Activated CD8-positive, alpha-beta memory T cell treated with anti-CD3 and anti-CD28 coated beads, Interleukin-2, amount 50 U/mL, for 1 hour (primary cell): Measurements from ENCODE around the gene TMEM186.
"Not testable (repeated sequence)": the region's sequence is repeated elsewhere in the genome, so short reads cannot be mapped to it uniquely, and the experiment has no call there.

Experiments used
- DNase-seq: peaks from one replicate; pipeline ENCODE4 v3.0.0-alpha.2; 2020; ENCODE audit errors: extremely low read depth

TMEM186 gene, protein sequence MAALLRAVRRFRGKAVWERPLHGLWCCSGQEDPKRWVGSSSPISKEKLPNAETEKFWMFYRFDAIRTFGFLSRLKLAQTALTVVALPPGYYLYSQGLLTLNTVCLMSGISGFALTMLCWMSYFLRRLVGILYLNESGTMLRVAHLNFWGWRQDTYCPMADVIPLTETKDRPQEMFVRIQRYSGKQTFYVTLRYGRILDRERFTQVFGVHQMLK

DNA sequence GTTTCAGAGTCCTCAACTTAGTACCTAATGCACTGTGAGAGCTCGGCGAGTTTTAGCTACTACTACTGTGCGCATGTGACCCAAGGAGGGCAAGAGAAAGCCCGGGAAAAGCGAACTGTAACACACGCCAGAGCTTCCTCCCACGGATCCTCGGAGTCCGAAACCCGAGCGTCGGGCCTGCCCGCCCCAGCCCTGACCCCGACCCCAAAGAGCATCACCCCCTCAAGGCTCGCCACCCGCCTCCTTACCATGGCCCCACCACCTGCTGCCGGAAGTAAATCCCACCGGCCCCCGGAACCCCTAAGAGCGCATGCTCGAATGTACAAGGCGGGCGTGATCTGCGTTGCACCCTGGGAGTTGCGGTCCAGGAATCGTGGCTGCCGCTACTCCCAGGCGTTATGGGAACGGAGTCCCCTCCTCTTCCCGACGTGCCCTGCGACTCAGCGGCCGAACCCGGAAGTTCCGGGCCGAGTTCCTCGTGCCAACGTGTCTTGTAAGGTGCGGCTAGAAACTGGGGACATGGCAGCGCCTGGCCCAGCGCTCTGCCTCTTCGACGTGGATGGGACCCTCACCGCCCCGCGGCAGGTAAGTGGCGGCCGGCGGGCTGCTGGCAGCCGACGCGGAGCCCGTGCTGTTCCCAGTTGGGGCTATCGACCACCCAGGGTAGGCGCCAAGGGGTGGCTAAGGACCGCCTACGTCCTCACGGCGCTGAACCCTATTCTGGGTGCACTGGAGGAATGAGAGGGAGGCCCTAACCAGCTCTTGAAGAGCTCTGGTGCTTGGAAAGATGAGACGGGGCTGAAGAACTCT is at the start of gene TMEM186, which contains the start of gene PMM2:
TMEM186 (minus strand) TSS at position 276 of the 810 bp plus-strand sequence; CDS start at position 251, 25 bp downstream.
PMM2 (plus strand) TSS at position 476 of the 810 bp plus-strand sequence; CDS start at position 520, 44 bp downstream.
- peak; percentile 87 for DNase-seq

DNA sequence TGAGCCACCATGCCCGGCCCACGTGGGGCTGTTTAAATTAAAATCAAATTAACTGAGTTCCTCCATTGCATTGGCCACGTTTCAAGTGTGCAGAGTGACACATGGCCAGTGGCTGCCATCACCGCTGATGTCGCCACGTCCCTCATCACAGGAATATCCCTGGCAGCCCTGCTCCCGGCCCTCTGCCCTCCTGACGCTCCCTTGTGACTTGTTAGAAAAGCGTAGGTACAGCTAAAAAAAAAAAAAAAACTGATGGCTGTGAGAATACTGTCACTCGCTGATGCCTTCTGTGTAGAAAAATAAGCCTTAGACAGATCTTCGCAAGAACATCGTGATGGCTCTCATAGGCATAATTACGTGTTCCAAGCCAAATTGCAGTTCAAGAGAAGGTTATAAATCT is 49.7 kb upstream of the TMEM186 start:
- DNase-seq: no peak

DNA sequence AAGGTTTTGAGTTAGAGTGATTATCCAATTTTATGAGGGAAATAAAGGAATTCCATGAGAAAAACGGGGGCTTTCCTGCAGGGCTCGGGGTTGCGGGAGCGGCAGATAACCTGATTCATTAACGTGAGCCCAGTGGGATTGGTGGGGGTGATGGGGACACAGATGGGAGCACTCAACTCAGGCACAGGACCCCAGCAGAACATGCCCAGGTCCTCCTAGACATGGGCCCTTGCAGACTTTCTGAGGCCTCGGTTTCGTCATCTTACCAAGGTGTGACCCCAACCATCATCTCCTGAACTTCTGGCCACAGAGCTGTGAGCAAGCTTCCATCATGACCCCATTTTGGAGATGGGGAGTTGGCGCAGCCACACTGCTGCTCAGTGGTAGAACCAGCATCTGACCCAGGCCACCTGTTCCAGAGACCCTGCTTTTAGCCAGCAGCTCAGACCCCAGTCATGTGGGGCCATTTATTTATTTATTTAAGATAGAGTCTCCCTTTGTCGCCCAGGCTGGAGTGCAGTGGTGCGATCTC is 49.0 kb upstream of the TMEM186 start:
- DNase-seq: no peak

DNA sequence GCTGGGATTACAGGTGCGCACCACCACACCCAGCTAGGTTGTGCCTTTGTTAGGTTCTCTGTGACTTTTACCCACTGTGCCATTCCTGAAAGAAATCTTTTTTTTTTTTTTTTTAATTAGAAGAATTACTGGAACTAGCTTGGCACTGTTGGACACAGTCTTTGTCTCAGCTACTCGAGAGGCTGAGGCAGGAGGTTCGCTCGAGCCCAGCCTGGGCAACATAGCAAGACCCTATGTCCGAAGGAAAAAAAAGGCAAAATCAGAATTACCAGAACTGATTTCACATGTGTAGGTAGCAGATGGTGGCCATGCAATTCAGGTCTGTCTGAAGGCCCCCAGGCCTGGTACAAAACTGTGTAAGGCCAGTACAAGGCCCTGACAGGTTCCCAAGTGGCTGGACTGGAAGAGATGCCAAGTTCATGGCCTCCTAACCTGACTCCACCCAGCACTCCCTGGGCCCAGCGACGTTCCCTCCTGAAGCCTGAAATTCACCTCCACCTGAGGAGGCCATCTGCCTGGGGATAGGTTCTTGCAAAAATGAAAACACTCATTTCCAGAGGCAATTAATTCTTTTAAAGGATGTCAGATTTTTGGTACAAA is 48.4 kb upstream of the TMEM186 start:
- no peak for DNase-seq

DNA sequence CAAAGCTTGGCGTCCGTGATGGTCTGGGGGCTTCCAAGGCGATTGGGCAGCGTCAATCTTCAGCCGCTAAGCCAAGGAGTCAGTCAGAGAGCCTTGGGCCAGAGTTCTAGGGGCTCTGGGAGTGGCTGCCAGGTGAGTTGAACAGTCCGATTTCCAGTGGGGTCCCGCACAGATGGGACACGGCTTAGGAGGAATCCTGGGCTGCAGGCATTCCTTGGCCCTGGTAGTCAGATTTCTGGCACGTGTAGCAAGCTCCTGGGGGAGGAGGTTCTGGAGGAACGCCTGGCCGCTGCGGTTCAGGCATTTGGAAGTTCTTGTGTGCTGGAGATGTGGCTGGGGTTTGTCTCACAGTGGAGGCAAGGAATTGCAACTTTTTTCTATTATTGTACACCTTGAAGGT is 45.9 kb upstream of the TMEM186 start:
- not testable (repeated sequence) for DNase-seq

DNA sequence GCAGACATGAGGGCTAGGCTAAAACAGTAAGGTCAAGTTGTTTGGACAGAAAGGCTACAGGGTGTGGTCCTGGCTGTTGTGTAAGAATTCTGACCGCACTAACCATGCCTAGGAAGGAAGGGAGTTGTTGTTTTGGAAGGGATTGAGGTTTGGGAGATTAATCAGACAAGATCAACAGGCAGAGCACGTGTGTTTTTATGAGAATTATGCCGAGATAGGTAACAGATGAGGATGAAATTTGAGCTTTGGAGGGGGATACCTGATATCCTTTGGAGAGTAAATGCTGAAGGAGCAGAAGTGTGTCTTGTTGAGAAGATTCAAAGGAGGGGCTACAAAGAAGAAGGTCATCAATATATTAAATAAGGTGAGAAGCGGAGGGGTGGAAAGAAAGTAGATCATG is 44.6 kb upstream of the TMEM186 start:
- not testable (repeated sequence) for DNase-seq

DNA sequence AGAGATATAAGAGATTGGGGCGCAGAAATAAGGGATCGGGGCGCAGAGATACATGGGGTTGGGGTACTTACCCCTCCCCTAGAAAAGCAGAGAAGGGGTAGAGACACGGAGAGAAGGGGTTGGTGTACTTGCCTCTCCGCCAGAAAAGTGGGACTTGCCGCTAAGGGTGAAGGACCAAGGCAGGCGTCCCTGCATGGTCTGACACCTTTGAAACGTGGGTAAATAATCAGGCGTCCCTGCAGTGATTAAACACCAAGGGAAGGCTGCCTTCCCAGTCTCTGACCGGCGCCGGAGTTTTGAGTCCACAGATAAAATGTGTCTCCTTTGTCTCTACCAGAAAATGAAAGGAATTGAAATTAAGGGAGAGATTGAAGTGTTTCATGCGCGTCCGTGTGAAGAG is 40.2 kb upstream of the TMEM186 start:
- DNase-seq: not testable (repeated sequence)

DNA sequence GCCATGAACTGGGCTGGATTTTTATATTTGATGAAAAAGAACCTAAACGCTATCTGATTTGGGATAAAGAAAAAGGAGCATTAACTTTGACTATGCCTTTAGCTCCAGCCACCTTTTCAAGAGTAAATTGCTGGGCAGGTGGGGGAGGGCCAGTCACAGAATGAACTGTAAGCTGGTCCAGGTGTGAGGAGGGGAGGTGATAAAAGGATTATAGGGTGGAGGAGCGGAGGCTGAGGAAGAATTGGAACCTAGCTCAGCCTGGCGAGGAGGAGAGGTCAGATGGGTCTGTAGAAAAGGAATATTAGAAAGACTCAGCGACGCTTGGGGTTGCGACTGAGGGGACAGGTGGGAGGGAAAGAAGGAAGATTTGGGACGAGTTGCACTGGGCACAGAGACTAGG is 39.4 kb upstream of the TMEM186 start:
- not testable (repeated sequence) for DNase-seq

DNA sequence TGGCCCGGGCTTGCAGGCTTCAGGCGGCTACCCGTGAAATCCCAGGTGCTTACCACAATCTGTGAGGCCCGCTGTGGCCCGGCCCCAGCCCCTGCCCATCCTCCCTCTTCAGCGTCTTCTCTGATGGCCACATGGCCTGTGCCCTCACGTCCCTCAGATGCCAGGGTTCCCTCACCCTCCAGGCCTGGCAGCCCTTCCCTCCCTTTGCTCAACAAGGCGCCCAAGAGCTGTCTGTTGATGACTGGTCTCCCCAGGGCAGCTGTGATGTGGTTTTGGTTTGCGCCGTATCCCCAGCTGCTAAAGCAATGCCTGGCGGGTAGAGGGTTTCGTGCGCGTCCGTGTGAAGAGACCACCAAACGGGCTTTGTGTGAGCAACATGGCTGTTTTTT is 35.3 kb upstream of the TMEM186 start:
- no peak for DNase-seq

DNA sequence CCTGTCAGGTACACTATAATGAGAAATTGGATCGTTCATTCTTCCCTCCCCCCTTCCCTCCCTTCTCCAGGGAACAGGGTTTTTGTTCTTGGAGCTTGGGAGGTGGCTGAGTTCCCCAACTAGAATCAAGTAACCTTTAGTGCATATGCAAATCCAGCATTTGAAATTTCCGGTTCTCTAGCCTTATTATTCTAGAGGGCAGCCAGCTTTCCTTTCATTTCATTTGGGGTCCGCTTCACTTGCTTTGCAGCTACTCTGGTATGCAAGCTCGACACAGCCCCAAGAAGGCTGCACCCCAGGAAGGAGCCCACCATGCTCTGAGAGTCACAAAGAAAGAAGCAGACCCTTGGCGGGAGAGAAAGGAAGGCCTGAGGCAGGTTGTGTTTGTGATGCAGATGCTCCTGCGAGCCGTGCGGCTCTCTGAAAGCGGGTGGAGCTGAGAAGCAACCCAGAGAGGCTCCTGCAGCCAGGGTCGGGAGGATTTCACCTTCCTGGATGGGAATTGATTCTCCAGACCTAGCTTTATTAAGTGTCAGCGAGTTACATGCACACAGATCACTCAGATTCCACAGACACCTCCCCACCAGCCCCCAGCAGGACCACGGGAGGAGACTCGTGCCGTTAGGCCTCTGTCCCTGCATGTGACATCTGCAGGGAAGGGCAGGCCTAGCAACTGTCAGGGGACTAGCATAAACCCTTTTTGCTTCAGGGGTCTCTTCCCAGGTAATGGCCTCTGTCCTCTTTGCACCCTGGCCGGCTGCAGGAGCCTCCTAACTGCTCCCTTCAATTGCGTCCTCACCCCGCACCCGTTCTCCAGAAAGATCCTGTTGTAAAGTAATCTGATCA is 34.7 kb upstream of the TMEM186 start:
- no peak for DNase-seq

DNA sequence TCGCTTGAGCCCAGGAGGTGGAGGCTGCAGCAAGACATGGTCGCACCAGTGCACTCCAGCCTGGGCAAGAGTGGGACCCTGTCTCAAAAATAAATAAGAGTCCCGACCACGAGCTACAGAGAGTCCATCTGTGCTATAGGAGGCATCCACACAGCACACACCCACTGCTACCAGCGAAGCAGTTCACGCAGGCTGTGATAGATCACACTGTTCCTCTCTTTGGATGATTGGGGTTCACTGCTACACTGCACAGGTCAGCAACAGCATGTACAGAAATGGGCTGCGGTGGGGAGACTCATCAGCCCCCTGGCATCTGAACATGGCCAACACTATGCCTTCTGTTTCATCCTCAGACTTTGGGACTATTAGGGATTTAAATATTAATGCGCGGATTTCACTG is 34.0 kb upstream of the TMEM186 start:
- DNase-seq: no peak

DNA sequence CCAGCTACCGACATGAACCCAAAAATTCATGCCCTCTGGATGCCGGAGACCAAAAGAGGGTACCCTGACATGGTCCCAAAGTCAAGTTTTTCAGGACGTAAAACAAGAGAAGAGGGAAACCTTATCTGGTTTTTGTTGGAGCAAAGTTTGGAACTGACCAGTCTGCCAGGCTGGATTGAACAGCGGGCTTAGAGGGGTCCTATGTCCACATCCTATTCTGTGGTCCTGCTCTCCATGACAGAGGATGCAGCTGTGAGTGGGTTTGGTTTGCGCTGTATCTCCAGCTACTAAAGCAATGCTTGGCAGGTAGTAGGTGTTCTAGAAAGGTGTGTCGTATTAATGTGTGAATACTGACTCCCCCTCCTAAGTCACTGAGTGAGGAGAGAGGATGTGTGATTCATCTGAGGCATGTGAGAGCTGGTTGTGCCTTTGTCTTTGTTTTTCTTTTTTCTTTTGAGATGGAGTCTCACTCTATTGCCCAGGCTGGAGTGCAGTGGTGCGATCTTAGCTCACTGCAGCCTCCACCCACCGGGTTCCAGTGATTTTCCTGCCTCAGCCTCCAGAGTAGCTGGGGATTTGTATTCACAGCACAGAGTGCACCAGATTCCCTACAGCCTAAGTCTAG is 31.2 kb upstream of the TMEM186 start:
- DNase-seq: no peak

DNA sequence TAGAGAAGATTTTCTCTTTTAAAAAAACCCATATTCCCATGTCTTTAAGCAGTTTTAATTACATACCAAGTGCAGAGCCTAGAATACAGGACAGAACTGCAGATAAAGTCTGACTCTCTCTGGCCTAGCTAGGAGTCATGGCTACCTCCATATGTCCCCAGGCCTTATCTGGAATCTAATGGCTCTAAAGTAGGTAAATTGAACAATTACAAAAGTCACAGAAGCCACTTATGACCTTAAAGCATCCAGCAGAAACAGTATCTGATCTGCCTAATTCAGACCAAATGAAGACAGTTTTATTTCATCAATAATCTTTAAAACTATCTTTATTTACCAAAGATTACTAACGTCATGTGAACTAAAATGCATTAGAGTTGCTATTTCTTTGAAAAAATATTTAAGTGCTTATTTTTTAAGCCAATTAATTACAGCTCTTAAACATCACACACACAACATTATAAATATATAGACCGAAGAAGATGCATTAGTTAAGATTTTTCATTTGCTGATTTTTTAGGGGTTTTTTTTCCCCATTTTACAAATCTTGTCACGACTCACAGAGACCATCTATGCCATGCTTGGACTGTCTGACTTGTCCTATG is 28.9 kb upstream of the TMEM186 start:
- no peak for DNase-seq

DNA sequence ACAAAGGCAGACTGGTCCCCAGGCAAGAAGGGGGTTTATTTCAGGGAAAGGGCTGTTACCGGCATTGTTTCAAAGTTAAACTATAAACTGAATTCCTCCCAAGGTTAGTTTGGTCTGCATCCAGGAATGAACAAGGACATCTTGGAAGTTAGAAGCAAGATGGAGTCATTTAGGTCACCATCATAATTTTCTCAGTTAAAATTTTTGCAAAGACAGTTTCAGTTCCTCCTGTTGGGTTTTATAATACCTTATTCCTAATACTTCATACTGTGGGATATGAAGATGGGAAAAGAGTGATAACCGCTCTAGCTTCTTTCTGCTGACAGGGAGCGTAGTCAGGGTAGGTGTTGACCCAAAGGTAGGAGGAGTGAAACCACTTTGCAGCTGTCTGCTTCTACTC is 25.0 kb upstream of the TMEM186 start:
- DNase-seq: no peak

DNA sequence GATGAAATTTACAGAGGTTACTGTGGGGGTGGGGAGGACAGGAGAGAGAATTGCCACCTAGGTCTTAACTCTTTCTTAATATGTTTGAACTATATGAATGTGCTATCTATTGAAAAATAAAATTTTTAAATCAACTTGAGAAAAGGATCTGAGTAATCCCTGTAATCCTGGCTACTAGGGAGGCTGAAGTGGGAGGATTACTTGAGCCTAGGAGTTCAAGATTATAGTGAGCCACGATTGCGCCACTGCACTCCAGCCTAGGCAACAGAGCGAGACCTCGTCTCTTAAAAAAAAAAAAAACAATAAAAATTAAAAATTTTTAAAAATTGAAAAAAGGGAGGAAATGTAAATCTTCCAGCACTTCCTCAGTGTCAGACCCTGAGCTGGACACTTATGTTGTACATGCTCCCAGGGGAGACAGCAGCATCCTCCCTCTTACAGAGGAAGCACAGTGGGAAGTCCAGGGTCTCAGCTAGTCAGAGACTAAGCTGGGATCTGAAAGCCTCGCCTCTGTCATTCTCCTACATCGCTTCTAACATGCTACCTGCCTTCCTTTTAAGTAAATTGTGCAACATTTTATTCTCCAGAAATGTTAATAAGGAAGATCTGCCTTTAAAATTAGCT is 22.1 kb upstream of the TMEM186 start:
- no peak for DNase-seq

DNA sequence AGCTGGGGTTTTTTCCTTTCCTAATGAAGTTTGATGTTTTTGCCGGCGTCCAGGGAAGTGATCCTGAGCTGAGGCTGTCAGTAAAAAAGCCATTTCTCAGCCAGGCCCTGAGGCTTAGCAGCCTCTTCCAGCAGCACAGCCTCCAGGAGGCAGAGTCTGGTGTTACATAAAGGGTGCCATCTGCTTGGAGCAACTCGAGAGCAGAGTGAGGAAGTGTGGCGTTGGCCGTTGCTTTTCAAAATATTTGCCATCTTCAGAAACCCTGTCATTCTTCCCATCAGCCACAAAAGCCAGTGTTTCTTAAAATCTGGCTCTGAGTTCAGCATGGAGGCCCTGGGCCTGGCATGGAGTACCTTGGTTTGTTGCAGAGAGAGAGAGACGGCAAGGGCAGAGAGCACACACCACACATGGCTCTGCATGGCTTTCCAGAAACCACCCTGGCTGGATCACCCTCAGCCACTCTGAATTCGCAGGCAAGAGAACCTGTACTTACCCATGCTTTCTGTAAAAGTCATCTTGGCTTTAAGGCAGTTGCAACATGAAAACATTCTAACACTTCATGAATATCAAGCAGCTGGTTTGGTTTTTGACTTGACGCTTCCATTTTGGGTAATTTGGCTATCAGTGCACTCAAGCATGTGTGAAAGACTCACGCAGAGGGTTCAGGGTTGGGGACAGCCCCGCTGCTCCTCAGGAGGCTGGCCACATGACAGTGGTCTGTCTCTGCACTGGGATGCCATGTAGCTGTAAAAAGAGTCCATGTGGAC is 21.2 kb upstream of the TMEM186 start:
- DNase-seq: no peak

DNA sequence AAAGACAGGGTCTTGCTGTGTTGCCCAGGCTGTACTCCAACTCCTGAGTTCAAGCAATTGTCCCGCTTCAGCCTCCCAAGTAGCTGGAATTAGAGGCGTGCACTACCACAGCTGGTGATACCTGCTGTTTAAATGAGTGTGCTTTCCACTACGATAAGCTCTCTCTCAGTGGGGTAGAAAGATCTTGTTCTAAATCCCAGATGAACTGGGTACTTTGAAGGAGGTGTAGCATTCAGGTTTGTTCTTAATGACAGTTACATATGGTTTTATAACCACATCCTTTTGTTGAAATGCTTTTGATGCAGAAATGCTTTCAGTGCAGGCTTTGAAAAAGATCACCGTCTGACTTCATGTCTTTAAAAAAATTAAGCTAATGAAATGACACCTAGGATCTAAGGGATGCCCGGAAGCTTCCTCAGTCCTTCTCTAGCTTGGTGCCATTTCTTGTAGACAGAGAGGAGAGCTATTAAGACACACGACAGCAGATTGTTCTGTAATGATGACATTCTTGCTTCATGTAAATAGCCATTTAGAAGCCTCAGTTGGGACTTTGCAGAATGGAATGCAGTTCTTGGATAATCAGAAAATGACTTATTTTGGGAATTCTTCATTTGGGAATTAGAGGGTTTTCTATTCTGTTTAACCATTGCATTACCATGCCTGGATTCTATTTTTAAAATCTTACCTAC is 19.7 kb upstream of the TMEM186 start:
- DNase-seq: no peak

DNA sequence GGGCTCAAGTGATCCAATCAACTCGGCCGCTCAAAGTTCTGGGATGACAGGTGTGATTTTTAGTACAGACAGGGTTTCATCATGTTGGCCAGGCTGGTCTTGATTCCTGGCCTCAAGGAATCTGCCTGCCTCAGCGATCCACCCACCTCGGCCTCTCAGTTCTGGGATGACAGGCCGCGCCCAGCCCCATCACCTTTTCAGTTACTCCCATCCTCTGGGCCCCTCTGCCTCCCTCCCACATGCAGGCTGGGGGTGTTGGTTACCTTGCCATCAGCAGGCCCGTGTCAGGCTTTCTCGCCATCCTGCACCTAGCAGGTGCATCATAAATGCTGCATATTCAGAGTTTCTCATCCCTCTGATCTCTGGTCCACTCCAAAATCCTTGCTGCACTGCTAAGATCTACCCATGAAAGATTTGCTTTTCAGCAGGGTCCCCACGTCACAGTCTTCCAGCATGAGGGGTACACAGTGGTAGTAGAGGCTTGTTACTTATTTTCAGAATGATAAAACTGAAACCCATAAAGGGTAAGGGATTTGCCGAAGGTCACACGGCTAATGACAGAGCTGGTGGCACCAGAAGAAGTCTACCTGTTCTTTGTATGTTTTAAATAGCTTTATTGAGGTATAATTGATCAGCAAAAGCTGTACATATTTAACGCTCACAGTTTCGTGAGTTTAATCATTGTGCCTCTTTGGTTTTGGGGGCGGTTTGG is 16.8 kb upstream of the TMEM186 start:
- DNase-seq: no peak
